Caco-2 (cell line): ENCODE data around the gene ABI3. TPM values are rescaled to one million over a fixed set of nuclear protein-coding genes. Genes with fewer than 3 reads are reported as not detected.
"Not testable (repeated sequence)": the region's sequence is repeated elsewhere in the genome, so short reads cannot be mapped to it uniquely, and the experiment has no call there.

Source experiments
- BruUV-seq: library from RNA; stranded (reverse); fragments of 400-500 nt; replicated peaks from 2 replicates; lab custom pipeline; 2021; lab: Mats Ljungman, UMichigan
- CTCF ChIA-PET: fragments of 300-600 bp; sonication (Branson Sonifier 250); formaldehyde crosslinking; loops from one replicate; lab custom pipeline; 2022; ENCODE audit warnings: antibody characterized with exemption; lab: Charles Lee
- POLR2A ChIA-PET: fragments of 300-600 bp; sonication (Branson Sonifier 250); formaldehyde crosslinking; loops from one replicate; lab custom pipeline; 2022; ENCODE audit warnings: antibody characterized with exemption; lab: Charles Lee
- DNase-seq, 2 experiments: peaks; one replicate each; pipeline versions ENCODE4 v3.0.0 to v3.0.0-alpha.2; 2020 to 2022
- H3K27me3 ChIP-seq: replicated peaks from 2 replicates; pipeline ENCODE4 v1.6.0; 2011; ENCODE audit warnings: low read length; ENCODE audit not compliant: control insufficient read depth, insufficient read depth
- H3K36me3 ChIP-seq: 2 replicates; pipeline ENCODE4 v1.5.1; 2011; ENCODE audit warnings: low read length; ENCODE audit not compliant: control insufficient read depth, insufficient read depth
- H3K4me1 ChIP-seq: fragments of 250-450 bp; sonication (Bioruptor Pico); 2 replicates; pipeline ENCODE4 v1.5.1; 2020; ENCODE audit warnings: mild to moderate bottlenecking
- H3K4me3 ChIP-seq: 2 replicates; pipeline ENCODE4 v1.5.1; 2011; ENCODE audit warnings: low read depth, mild to moderate bottlenecking, control low read depth, low read length
- H3K9me3 ChIP-seq: fragments of 250-450 bp; sonication (Bioruptor Pico); 2 replicates; pipeline ENCODE4 v1.5.1; 2020; ENCODE audit warnings: mild to moderate bottlenecking, moderate library complexity
- H3K27ac Mint-ChIP-seq: one replicate; pipeline ENCODE4 v1.8.0; 2022; ENCODE audit warnings: mixed read lengths; ENCODE audit not compliant: unreplicated experiment
- H3K27me3 Mint-ChIP-seq: one replicate; pipeline ENCODE4 v1.8.0; 2022; ENCODE audit warnings: mixed read lengths; ENCODE audit not compliant: insufficient read depth, unreplicated experiment
- H3K36me3 Mint-ChIP-seq: one replicate; pipeline ENCODE4 v1.8.0; 2022; ENCODE audit warnings: mild to moderate bottlenecking, mixed read lengths; ENCODE audit not compliant: insufficient read depth, unreplicated experiment
- H3K4me1 Mint-ChIP-seq: one replicate; pipeline ENCODE4 v1.8.0; 2022; ENCODE audit warnings: low read depth, mixed read lengths; ENCODE audit not compliant: unreplicated experiment
- H3K4me3 Mint-ChIP-seq: one replicate; pipeline ENCODE4 v1.8.0; 2022; ENCODE audit warnings: mild to moderate bottlenecking, moderate library complexity, mixed read lengths; ENCODE audit not compliant: unreplicated experiment
- H3K9me3 Mint-ChIP-seq: one replicate; pipeline ENCODE4 v1.8.0; 2022; ENCODE audit warnings: mixed read lengths; ENCODE audit not compliant: unreplicated experiment
- intact Hi-C: fragments of 100-400 bp; cut with micrococcal nuclease; formaldehyde crosslinking; loops from one replicate; pipeline ENCODE4 v1.10.0; 2022; ENCODE audit not compliant: unreplicated experiment
- total RNA-seq: library from RNA; stranded (reverse); gene quantifications from 2 replicates; pipeline ENCODE4 v1.2.3, GENCODE V29; 2022
- TF ChIP-seq, protein P1 (sequence below), 2 experiments: fragments of 200-600 bp in 1 of 2; IDR thresholded peaks; 1 replicate in 1 of 2; 2 replicates in 1 of 2; pipeline versions ENCODE4 v1.5.1 to v1.8.0; 2011 to 2022; ENCODE audit warnings: antibody characterized with exemption in 1 of 2, control low read depth in 1 of 2, inconsistent platforms in 1 of 2, low read depth in 1 of 2, low read length in 1 of 2, mild to moderate bottlenecking in 1 of 2, moderate library complexity in 1 of 2; ENCODE audit not compliant: insufficient read depth in 1 of 2, severe bottlenecking in 1 of 2, unreplicated experiment in 1 of 2

The ABI3 gene
- total RNA-seq, 1 experiment from 2014 or later = not detected

- no peak for DNase-seq
- Histone ChIP-seq H3K36me3 (no peaks in the 10 kb centered on the region), H3K27me3 (no peaks in the 10 kb centered on the region), H3K9me3 (peaks cover 56% of the 10 kb centered on the region), H3K4me3 (no peak overlapping the region), H3K4me1 (no peaks in the 10 kb centered on the region)
- Mint-ChIP-seq H3K36me3 (peaks cover 15% of the 10 kb centered on the region), H3K27me3 (no peaks in the 10 kb centered on the region), H3K4me3 (no peak overlapping the region), H3K9me3 (peaks cover 29% of the 10 kb centered on the region), H3K4me1 (no peaks in the 10 kb centered on the region), H3K27ac (no peak overlapping the region)
- CTCF ChIA-PET = no interaction called here
- no TSS peak for BruUV-seq
- TF ChIP-seq, protein P1, sequence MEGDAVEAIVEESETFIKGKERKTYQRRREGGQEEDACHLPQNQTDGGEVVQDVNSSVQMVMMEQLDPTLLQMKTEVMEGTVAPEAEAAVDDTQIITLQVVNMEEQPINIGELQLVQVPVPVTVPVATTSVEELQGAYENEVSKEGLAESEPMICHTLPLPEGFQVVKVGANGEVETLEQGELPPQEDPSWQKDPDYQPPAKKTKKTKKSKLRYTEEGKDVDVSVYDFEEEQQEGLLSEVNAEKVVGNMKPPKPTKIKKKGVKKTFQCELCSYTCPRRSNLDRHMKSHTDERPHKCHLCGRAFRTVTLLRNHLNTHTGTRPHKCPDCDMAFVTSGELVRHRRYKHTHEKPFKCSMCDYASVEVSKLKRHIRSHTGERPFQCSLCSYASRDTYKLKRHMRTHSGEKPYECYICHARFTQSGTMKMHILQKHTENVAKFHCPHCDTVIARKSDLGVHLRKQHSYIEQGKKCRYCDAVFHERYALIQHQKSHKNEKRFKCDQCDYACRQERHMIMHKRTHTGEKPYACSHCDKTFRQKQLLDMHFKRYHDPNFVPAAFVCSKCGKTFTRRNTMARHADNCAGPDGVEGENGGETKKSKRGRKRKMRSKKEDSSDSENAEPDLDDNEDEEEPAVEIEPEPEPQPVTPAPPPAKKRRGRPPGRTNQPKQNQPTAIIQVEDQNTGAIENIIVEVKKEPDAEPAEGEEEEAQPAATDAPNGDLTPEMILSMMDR (IDR thresholded peaks at IDR 0.05; ENCODE audit: insufficient read depth in 1 of 2, low read depth in 1 of 2, low read length in 1 of 2, severe bottlenecking in 1 of 2, unreplicated experiment in 1 of 2) = no peak
- intact Hi-C loops = no loop called here
- POLR2A ChIA-PET = no interaction called here
Measured at GRCh38 chr17:49183801-49184200, 26.7 kb upstream of the ABI3 start.

DNA sequence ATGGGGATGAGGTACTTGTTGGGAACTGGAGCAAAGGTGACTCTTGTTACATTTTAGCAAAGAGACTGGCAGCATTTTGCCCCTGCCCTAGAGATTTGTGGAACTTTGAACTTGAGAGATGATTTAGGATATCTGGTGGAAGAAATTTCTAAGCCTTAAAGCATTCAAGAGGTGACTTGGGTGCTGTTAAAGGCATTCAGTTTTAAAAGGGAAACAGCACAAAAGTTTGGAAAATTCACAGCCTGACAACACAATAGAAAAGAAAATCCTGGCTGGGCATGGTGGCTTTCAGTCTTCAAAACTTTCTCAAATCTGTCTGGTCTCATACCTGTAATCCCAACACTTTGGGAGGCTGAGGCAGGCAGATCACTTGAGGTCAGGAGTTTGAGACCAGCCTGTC lies 26.0 kb upstream of the ABI3 start:
- Mint-ChIP-seq H3K36me3 (peaks cover 15% of the 10 kb centered on the region), H3K9me3 (peaks cover 29% of the 10 kb centered on the region)
- DNase-seq, intact Hi-C loops, H3K4me1 ChIP-seq, H3K4me3 Mint-ChIP-seq, CTCF ChIA-PET, H3K4me3 ChIP-seq, H3K27me3 Mint-ChIP-seq, H3K4me1 Mint-ChIP-seq, H3K27ac Mint-ChIP-seq, BruUV-seq, POLR2A ChIA-PET, H3K27me3 ChIP-seq, H3K36me3 ChIP-seq: not testable (repeated sequence)
- H3K9me3 ChIP-seq = peaks cover 51% of the 10 kb centered on the region

DNA sequence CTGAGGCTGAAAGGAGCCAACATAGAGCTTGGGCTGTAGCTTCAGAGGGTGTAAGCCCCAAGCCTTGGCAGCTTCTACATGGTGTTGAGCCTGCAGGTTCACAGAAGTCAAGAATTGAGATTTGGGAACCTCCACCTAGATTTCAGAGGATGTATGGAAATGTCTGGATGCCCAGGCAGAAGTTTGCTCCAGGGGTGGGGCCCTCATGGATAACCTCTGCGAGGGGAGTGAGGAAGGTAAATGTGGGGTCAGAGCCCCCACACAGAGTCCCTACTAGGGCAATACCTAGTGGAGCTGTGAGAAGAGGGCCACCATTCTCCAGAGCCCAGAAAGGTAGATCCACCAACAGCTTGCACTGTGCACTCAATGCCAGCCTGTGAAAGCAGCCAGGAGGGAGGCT lies 25.1 kb upstream of the ABI3 start:
- POLR2A ChIA-PET, H3K4me3 Mint-ChIP-seq, H3K27me3 Mint-ChIP-seq, H3K36me3 ChIP-seq, H3K27me3 ChIP-seq, H3K4me1 Mint-ChIP-seq, H3K4me1 ChIP-seq, BruUV-seq, intact Hi-C loops, H3K27ac Mint-ChIP-seq, H3K4me3 ChIP-seq: not testable (repeated sequence)
- peaks cover 51% of the 10 kb centered on the region for H3K9me3 ChIP-seq
- CTCF ChIA-PET = interaction anchor here (0.6 kb wide), 1 partner anchor 493 kb away, joined by 3 read pairs; no protein-coding TSS in a partner anchor
- peak in 1 of 2 experiments; percentile 44 for DNase-seq
- Mint-ChIP-seq H3K9me3 (peaks cover 29% of the 10 kb centered on the region), H3K36me3 (peaks cover 11% of the 10 kb centered on the region)

DNA sequence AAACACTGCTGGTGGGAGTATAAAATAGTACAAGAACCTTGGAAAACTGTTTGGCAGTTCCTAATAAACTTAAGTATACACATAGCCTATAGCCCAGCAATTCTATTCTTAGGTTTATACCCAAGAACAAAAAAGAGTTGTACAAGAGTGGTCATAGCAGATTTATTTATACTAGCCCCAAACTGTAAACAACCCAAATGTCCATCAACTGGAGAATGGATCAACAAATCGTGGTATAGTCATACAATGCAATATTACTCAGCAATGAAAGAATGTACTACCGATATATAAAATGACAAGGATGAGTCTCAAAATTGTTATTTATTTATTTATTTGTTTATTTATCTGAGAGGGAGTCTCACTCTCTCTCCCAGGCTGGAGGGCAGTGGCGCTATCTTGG lies 23.2 kb upstream of the ABI3 start:
- H3K9me3 Mint-ChIP-seq = peaks cover 23% of the 10 kb centered on the region
- peaks cover 19% of the 10 kb centered on the region for H3K36me3 Mint-ChIP-seq
- H3K4me1 ChIP-seq = no peaks in the 10 kb centered on the region
- no peaks in the 10 kb centered on the region for H3K27me3 Mint-ChIP-seq
- no peaks in the 10 kb centered on the region for H3K4me1 Mint-ChIP-seq
- H3K27ac Mint-ChIP-seq = no peak overlapping the region
- intact Hi-C loops = no loop called here
- peaks cover 47% of the 10 kb centered on the region for H3K9me3 ChIP-seq
- H3K4me3 ChIP-seq = no peak overlapping the region
- TF ChIP-seq, protein P1 (IDR thresholded peaks at IDR 0.05; ENCODE audit: insufficient read depth in 1 of 2, low read depth in 1 of 2, low read length in 1 of 2, severe bottlenecking in 1 of 2, unreplicated experiment in 1 of 2) = no peak
- CTCF ChIA-PET = interaction anchor here (0.6 kb wide), 1 partner anchor 61 kb away, joined by 5 read pairs; no protein-coding TSS in a partner anchor
- H3K27me3 ChIP-seq = no peaks in the 10 kb centered on the region
- no peak for DNase-seq
- H3K36me3 ChIP-seq = no peaks in the 10 kb centered on the region
- H3K4me3 Mint-ChIP-seq = no peak overlapping the region
- BruUV-seq = no TSS peak
- POLR2A ChIA-PET = no interaction called here
